Left lung (tissue), 10 donors: Measurements from ENCODE around the gene ELAVL1. TPM values are rescaled to one million over a fixed set of nuclear protein-coding genes. Genes with fewer than 3 reads are reported as not detected.

Experiments used
- ATAC-seq: fragments of 200-7000 bp; cut with Tn5 transposase; one replicate; pipeline ENCODE4 v1.9.1; 2020; ENCODE audit warnings: moderate library complexity
- DNase-seq, 4 donors: peaks; one replicate each; pipeline ENCODE4 v3.0.0-alpha.2; 2013 to 2020
- H3K27ac ChIP-seq, 2 donors: fragments of 200-600 bp; sonication (generic) in 1 of 2; one replicate each; pipeline versions ENCODE4 v1.5.0 to v1.8.0; 2020 to 2021
- H3K27me3 ChIP-seq, 2 donors: fragments of 200-600 bp; sonication (generic) in 1 of 2; one replicate each; pipeline versions ENCODE4 v1.5.0 to v1.8.0; 2020 to 2021
- H3K36me3 ChIP-seq, 2 donors: fragments of 200-600 bp; sonication (generic) in 1 of 2; one replicate each; pipeline versions ENCODE4 v1.5.0 to v1.8.0; 2020 to 2021
- H3K4me1 ChIP-seq, 2 donors: fragments of 200-600 bp; one replicate each; pipeline ENCODE4 v1.8.0; 2021
- H3K4me3 ChIP-seq, 2 donors: fragments of 200-600 bp; sonication (generic) in 1 of 2; one replicate each; pipeline versions ENCODE4 v1.5.0 to v1.8.0; 2020 to 2021; ENCODE audit warnings: mild to moderate bottlenecking in 1 of 2
- H3K9me3 ChIP-seq, 2 donors: fragments of 200-600 bp; sonication (generic) in 1 of 2; one replicate each; pipeline versions ENCODE4 v1.5.0 to v1.8.0; 2020 to 2021
- CTCF ChIP-seq, 2 donors: fragments of 200-600 bp; sonication (generic) in 1 of 2; IDR thresholded peaks; one replicate each; pipeline versions ENCODE4 v1.5.0 to v1.8.0; 2021; ENCODE audit warnings: antibody characterized with exemption in 2 of 2
- intact Hi-C, 2 donors: fragments of 100-400 bp; cut with DNase I; formaldehyde crosslinking; loops; one replicate each; pipeline versions ENCODE4 v1.11.2 to v1.14.2; 2022
- polyA plus RNA-seq, 6 donors: library from polyadenylated mRNA; unstranded; fragments of 120-200 nt; gene quantifications; one replicate each; pipeline ENCODE4 v1.2.1, GENCODE V29; 2013; ENCODE audit not compliant: insufficient read length in 6 of 6
- total RNA-seq, 2 donors: library from RNA; stranded (reverse); fragmentation: NEBNext Ultra II Directional; extraction: Animal tissue kit (Norgen Biotek cat#: 25700); gene quantifications; one replicate each; pipeline ENCODE4 v1.2.1, GENCODE V29; 2021
- donor health status: DM: no; HTN: yes; CAD: no.
- donor health status: DM: no; HTN: no; CAD: no.

The ELAVL1 gene
- total and polyA plus RNA-seq, 8 donors = 64.3 to 76.0 (median 71.2) TPM

GRCh38 chr19:8001995-8002849 lies 3.2 kb downstream of the ELAVL1 start:
- H3K27ac ChIP-seq = peak overlapping the region in 1 of 2 donors; percentile 79
- H3K4me3 ChIP-seq = peak overlapping the region in 1 of 2 donors; percentile 32
- intact Hi-C loops = no loop called here
- peaks cover 0 to 12% of the 10 kb centered on the region in 2 donors for H3K36me3 ChIP-seq
- no peaks in the 10 kb centered on the region for H3K27me3 ChIP-seq
- peaks cover 33 to 68% of the 10 kb centered on the region in 2 donors for H3K4me1 ChIP-seq
- DNase-seq (peak; percentile 45 to 98 (median 80)), ATAC-seq (peak; percentile 80)
- peak; percentile 99 for TF ChIP-seq CTCF (IDR thresholded peaks at IDR 0.05)
- H3K9me3 ChIP-seq = no peaks in the 10 kb centered on the region

- Histone ChIP-seq H3K4me3 (no peak overlapping the region), H3K36me3 (peaks cover 0 to 12% of the 10 kb centered on the region in 2 donors), H3K9me3 (no peaks in the 10 kb centered on the region), H3K27ac (peak overlapping the region in 1 of 2 donors; percentile 79), H3K4me1 (peaks cover 33 to 68% of the 10 kb centered on the region in 2 donors), H3K27me3 (no peaks in the 10 kb centered on the region)
- no peak for ATAC-seq
- DNase-seq = no peak
- intact Hi-C loops = no loop called here
- TF ChIP-seq CTCF (IDR thresholded peaks at IDR 0.05) = no peak
These were observed 3.8 kb downstream of the ELAVL1 start for GRCh38 chr19:8001651-8001994.

GRCh38 chr19:8000298-8001038 lies 5.0 kb downstream of the ELAVL1 start:
- Histone ChIP-seq H3K27ac (peak overlapping the region in 1 of 2 donors; percentile 20), H3K36me3 (peaks cover 0 to 12% of the 10 kb centered on the region in 2 donors), H3K4me3 (no peak overlapping the region), H3K4me1 (peaks cover 27 to 68% of the 10 kb centered on the region in 2 donors), H3K27me3 (no peaks in the 10 kb centered on the region), H3K9me3 (no peaks in the 10 kb centered on the region)
- TF ChIP-seq CTCF (IDR thresholded peaks at IDR 0.05) = no peak
- DNase-seq (peak in 1 of 4 donors; percentile 36), ATAC-seq (no peak)
- intact Hi-C loops = no loop called here

- ATAC-seq (peak; percentile 78), DNase-seq (peak in 1 of 4 donors; percentile 38)
- TF ChIP-seq CTCF (IDR thresholded peaks at IDR 0.05) = no peak
- H3K9me3 ChIP-seq = no peaks in the 10 kb centered on the region
- intact Hi-C loops = no loop called here
- H3K27me3 ChIP-seq = no peaks in the 10 kb centered on the region
- no peak overlapping the region for H3K4me3 ChIP-seq
- H3K27ac ChIP-seq = no peak overlapping the region
- H3K36me3 ChIP-seq = peaks cover 0 to 12% of the 10 kb centered on the region in 2 donors
- H3K4me1 ChIP-seq = peaks cover 24 to 61% of the 10 kb centered on the region in 2 donors
These were observed 6.1 kb downstream of the ELAVL1 start for GRCh38 chr19:7999376-7999775.
